CD4-positive, alpha-beta T cell (primary cell): Measurements from ENCODE around the gene CFAP119. TPM values are rescaled to one million over a fixed set of nuclear protein-coding genes. Genes with fewer than 3 reads are reported as not detected.

Experiments
- ATAC-seq: fragments of 200-7000 bp; cut with Tn5 transposase; one replicate; pipeline ENCODE4 v1.10.0; 2022; ENCODE audit warnings: mild to moderate bottlenecking; ENCODE audit not compliant: poor library complexity
- CTCF ChIA-PET: fragments of 350-600 bp; sonication (Branson Sonifier 250); formaldehyde crosslinking; loops from one replicate; lab custom pipeline; 2021; ENCODE audit warnings: antibody characterized with exemption, inconsistent platforms; lab: Charles Lee
- POLR2A ChIA-PET: fragments of 350-600 bp; sonication (Branson Sonifier 250); formaldehyde crosslinking; loops from one replicate; lab custom pipeline; 2021; ENCODE audit warnings: antibody characterized with exemption, inconsistent platforms; lab: Charles Lee
- DNase-seq, 14 experiments: peaks; one replicate each; pipeline ENCODE4 v3.0.0-alpha.2; 2013 to 2020; ENCODE audit warnings: mixed read lengths in 2 of 14
- H3K27ac ChIP-seq, 2 donors: one replicate each; pipeline versions ENCODE4 v1.5.1 to v1.7.0; 2013; ENCODE audit warnings: low read length in 2 of 2, low read depth in 1 of 2, mild to moderate bottlenecking in 1 of 2
- H3K27me3 ChIP-seq, 2 experiments: 1 replicate in 1 of 2; 2 replicates in 1 of 2; pipeline versions ENCODE4 v1.6.1 to v1.7.0; 2013; ENCODE audit warnings: low read length in 2 of 2, control low read depth in 1 of 2, mild to moderate bottlenecking in 1 of 2, moderate library complexity in 1 of 2; ENCODE audit not compliant: insufficient read depth in 2 of 2, control insufficient read depth in 1 of 2
- H3K36me3 ChIP-seq: one replicate; pipeline ENCODE4 v1.6.1; 2013; ENCODE audit warnings: low read length, control low read depth; ENCODE audit not compliant: insufficient read depth
- H3K4me1 ChIP-seq: one replicate; pipeline ENCODE4 v1.6.1; 2013; ENCODE audit warnings: low read length, control low read depth; ENCODE audit not compliant: insufficient read depth
- H3K4me3 ChIP-seq: one replicate; pipeline ENCODE4 v1.5.1; 2013; ENCODE audit warnings: mild to moderate bottlenecking, low read length, moderate library complexity
- H3K9me3 ChIP-seq, 2 experiments: 1 replicate in 1 of 2; 2 replicates in 1 of 2; pipeline versions ENCODE4 v1.6.1 to v1.7.0; 2013; ENCODE audit warnings: low read length in 2 of 2, mild to moderate bottlenecking in 2 of 2, control low read depth in 1 of 2, moderate library complexity in 1 of 2; ENCODE audit not compliant: control insufficient read depth in 1 of 2, insufficient read depth in 1 of 2
- H3K27ac Mint-ChIP-seq: one replicate; pipeline ENCODE4 v1.8.0; 2020; ENCODE audit warnings: mixed read lengths
- H3K27me3 Mint-ChIP-seq: one replicate; pipeline ENCODE4 v1.8.0; 2021; ENCODE audit warnings: mixed read lengths
- H3K36me3 Mint-ChIP-seq: one replicate; pipeline ENCODE4 v1.8.0; 2021; ENCODE audit warnings: low read depth, mixed read lengths
- H3K4me1 Mint-ChIP-seq: one replicate; pipeline ENCODE4 v1.8.0; 2021; ENCODE audit warnings: low read depth, mixed read lengths
- H3K4me3 Mint-ChIP-seq: one replicate; pipeline ENCODE4 v1.8.0; 2020; ENCODE audit warnings: mild to moderate bottlenecking, mixed read lengths
- H3K9me3 Mint-ChIP-seq: one replicate; pipeline ENCODE4 v1.8.0; 2020; ENCODE audit warnings: mixed read lengths
- CTCF ChIP-seq: fragments of 200-600 bp; IDR thresholded peaks from one replicate; pipeline ENCODE4 v1.8.0; 2022; ENCODE audit warnings: antibody characterized with exemption, mild to moderate bottlenecking
- intact Hi-C, 2 experiments: fragments of 100-400 bp; cut with DNase I in 1 of 2; cut with micrococcal nuclease in 1 of 2; formaldehyde crosslinking; loops; one replicate each; pipeline versions ENCODE4 v1.15.1 to v1.9.0; 2023 to 2025; cut with DNase I, micrococcal nuclease
- total RNA-seq, 174 experiments: library from RNA in 2 of 174; stranded (reverse) in 2 of 174; gene quantifications; one replicate each; pipeline ENCODE4 v1.2.3 and lab custom pipeline; 2021 to 2026

The CFAP119 gene
- total RNA-seq, 2 experiments from 2014 or later, result 1.7 to 2.2 TPM

- TF ChIP-seq CTCF, result no peak
- intact Hi-C loops, result no loop called here
- Histone ChIP-seq H3K36me3 (no peaks in the 10 kb centered on the region), H3K4me1 (no peaks in the 10 kb centered on the region), H3K27me3 (no peaks in the 10 kb centered on the region), H3K4me3 (no peak overlapping the region), H3K9me3 (no peaks in the 10 kb centered on the region), H3K27ac (no peak overlapping the region)
- Mint-ChIP-seq H3K27ac (no peak overlapping the region), H3K4me1 (no peaks in the 10 kb centered on the region), H3K4me3 (no peak overlapping the region), H3K36me3 (no peaks in the 10 kb centered on the region), H3K27me3 (no peaks in the 10 kb centered on the region), H3K9me3 (no peaks in the 10 kb centered on the region)
- ATAC-seq (no peak), DNase-seq (no peak)
- POLR2A ChIA-PET, result no interaction called here
- CTCF ChIA-PET, result interaction anchor here (0.7 kb wide), 1 partner anchor 51 kb away, joined by 3 read pairs; no protein-coding TSS in a partner anchor
These were observed 31.7 kb upstream of the CFAP119 start for GRCh38 chr16:30793508-30794069.

GRCh38 chr16:30787613-30788378 lies 25.9 kb upstream of the CFAP119 start:
- Histone ChIP-seq H3K4me3 (peak overlapping the region; percentile 85), H3K27ac (no peak overlapping the region), H3K4me1 (peaks cover 20% of the 10 kb centered on the region), H3K9me3 (no peaks in the 10 kb centered on the region), H3K36me3 (no peaks in the 10 kb centered on the region), H3K27me3 (peaks cover 7 to 17% of the 10 kb centered on the region in 2 experiments)
- TF ChIP-seq CTCF, result no peak
- Mint-ChIP-seq H3K4me3 (peak overlapping the region; percentile 88), H3K4me1 (peaks cover 21% of the 10 kb centered on the region), H3K27ac (no peak overlapping the region), H3K27me3 (peaks cover 5% of the 10 kb centered on the region), H3K9me3 (no peaks in the 10 kb centered on the region), H3K36me3 (no peaks in the 10 kb centered on the region)
- CTCF ChIA-PET, result no interaction called here
- POLR2A ChIA-PET, result interaction anchor here (0.6 to 2.5 kb wide), 2 partner anchors 18 to 21 kb away, joined by 3 to 23 read pairs; no protein-coding TSS in a partner anchor
- ATAC-seq (peak; percentile 9), DNase-seq (no peak)
- intact Hi-C loops, result loop anchor here (1.0 kb wide), 1 partner anchor 18 kb away; no protein-coding TSS in a partner anchor

- Histone ChIP-seq H3K4me1 (peaks cover 20% of the 10 kb centered on the region), H3K4me3 (peak within 1 kb of the TSS; percentile 85), H3K36me3 (no peaks in the 10 kb centered on the region), H3K27ac (no peak within 1 kb of the TSS), H3K27me3 (peaks cover 7 to 17% of the 10 kb centered on the region in 2 experiments), H3K9me3 (no peaks in the 10 kb centered on the region)
- peaks cover 21% of the 10 kb centered on the region for H3K4me1 Mint-ChIP-seq
- DNase-seq, result peak in 8 of 14 experiments; percentile 12 to 57 (median 37)
- TF ChIP-seq CTCF, result no peak
- intact Hi-C loops, result loop anchor here (1.0 kb wide), 1 partner anchor 18 kb away; no protein-coding TSS in a partner anchor
- no peaks in the 10 kb centered on the region for H3K9me3 Mint-ChIP-seq
- POLR2A ChIA-PET, result interaction anchor here (0.6 to 2.5 kb wide), 2 partner anchors 18 to 22 kb away, joined by 3 to 23 read pairs; no protein-coding TSS in a partner anchor
- H3K27ac Mint-ChIP-seq, result no peak within 1 kb of the TSS
- H3K36me3 Mint-ChIP-seq, result no peaks in the 10 kb centered on the region
- CTCF ChIA-PET, result no interaction called here
- peak within 1 kb of the TSS; percentile 88 for H3K4me3 Mint-ChIP-seq
- ATAC-seq, result peak; percentile 45
- H3K27me3 Mint-ChIP-seq, result peaks cover 5% of the 10 kb centered on the region
These were observed 25.2 kb upstream of the CFAP119 start, which contains the start of gene ZNF629 for GRCh38 chr16:30786936-30787612. Gene ZNF629, minus strand, starts transcription at chr16:30787205. Its CDS starts 2,723 bp downstream, at chr16:30784482.
